PC-9 (cell line): ENCODE measurements around the gene PFDN4.

ENCODE experiments used
- CTCF ChIP-seq: fragments of 200-600 bp; sonication (generic); conservative IDR thresholded peaks from 2 replicates; pipeline ENCODE4 v1.6.1; 2017; ENCODE audit warnings: mixed run types, antibody characterized with exemption, mild to moderate bottlenecking, moderate library complexity
- EZH2 ChIP-seq: fragments of 200-600 bp; sonication (generic); IDR thresholded peaks from 2 replicates; pipeline ENCODE4 v1.8.0; 2017; ENCODE audit warnings: antibody characterized with exemption, low read depth

- no peak for TF ChIP-seq CTCF
- TF ChIP-seq EZH2: no peak
These were observed 5.0 kb downstream of the PFDN4 start for GRCh38 chr20:54212871-54213270.
